Right cardiac atrium (tissue), 5 donors: ENCODE results near the gene SLC41A1. TPM values are rescaled to one million over a fixed set of nuclear protein-coding genes. Genes with fewer than 3 reads are reported as not detected.

Experiments used
- ATAC-seq, 2 donors: fragments of 200-7000 bp; cut with Tn5 transposase; one replicate each; pipeline versions ENCODE4 v1.8.0 to v1.9.1; 2020; ENCODE audit warnings: moderate library complexity in 2 of 2, mild to moderate bottlenecking in 1 of 2
- DNase-seq, 3 donors: peaks; one replicate each; pipeline ENCODE4 v3.0.0-alpha.2; 2020
- H3K27ac ChIP-seq: one replicate; pipeline ENCODE4 v1.5.1; 2013; ENCODE audit warnings: mild to moderate bottlenecking, low read length, control low read depth, moderate library complexity
- H3K27me3 ChIP-seq: one replicate; pipeline ENCODE4 v1.6.1; 2013; ENCODE audit not compliant: control insufficient read depth, insufficient read depth
- H3K4me1 ChIP-seq: one replicate; pipeline ENCODE4 v1.6.1; 2013; ENCODE audit warnings: low read length; ENCODE audit not compliant: control insufficient read depth, insufficient read depth
- H3K4me3 ChIP-seq: one replicate; pipeline ENCODE4 v1.5.1; 2013; ENCODE audit warnings: low read length, control low read depth
- H3K9me3 ChIP-seq: one replicate; pipeline ENCODE4 v1.6.1; 2013; ENCODE audit warnings: low read length; ENCODE audit not compliant: control insufficient read depth
- WGBS: extraction: QIAGEN DNeasy Blood & Tissue Kit; methylation state at CpG from one replicate; pipeline ENCODE4 v1.1.7; 2013; 5-methylcytosine and 5-hydroxymethylcytosine counted together
- intact Hi-C, 4 donors: fragments of 100-400 bp; cut with DNase I; formaldehyde crosslinking; loops; one replicate each; pipeline versions ENCODE4 v1.11.0 to v1.14.0; 2022 to 2023
- polyA plus RNA-seq: library from polyadenylated mRNA; stranded (reverse); fragments of 200-250 nt; gene quantifications from one replicate; pipeline ENCODE4 v1.2.3, GENCODE V29; 2013
- total RNA-seq, 4 donors: library from RNA; stranded (reverse); fragmentation: NEBNext Ultra II Directional; extraction: Animal tissue kit (Norgen Biotek cat#: 25700); gene quantifications; one replicate each; pipeline ENCODE4 v1.2.1, GENCODE V29; 2021
- donor health status: healthy with polysubstance abuse.
- donor health status: DM: no; HTN: yes; CAD: no.
- donor health status: DM: no; HTN: no; CAD: no.
- donor health status: DM: no; HTN: yes; CAD: no; lungs with severe emphysema.
- donor health status: DM: yes; HTN: yes; CAD: no.

The SLC41A1 gene
- total and polyA plus RNA-seq, 5 donors = 187 to 420 (median 322) TPM

DNA sequence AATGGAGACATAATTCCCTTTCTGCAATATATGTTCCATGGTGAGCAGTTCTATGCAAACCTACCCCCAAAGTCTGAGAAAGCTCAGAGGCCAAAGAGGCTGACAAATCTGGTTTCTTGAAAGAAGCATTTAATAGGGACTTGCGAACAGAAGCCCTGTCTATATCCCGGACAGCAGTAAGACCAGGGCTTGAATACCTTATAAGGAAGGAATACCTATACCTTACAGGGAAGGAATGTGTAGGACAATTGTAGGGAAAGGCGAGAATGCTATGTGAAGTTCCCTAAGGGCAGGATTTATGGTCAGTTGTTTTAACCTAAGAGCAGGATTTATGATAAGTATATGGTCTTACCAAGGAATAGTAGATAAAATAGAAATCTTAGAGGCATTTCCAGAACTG is 5.0 kb upstream of the SLC41A1 start:
- H3K27me3 ChIP-seq = no peaks in the 10 kb centered on the region
- H3K4me1 ChIP-seq = peaks cover 2% of the 10 kb centered on the region
- H3K9me3 ChIP-seq = no peaks in the 10 kb centered on the region
- WGBS = 96% methylated on average over 3 of the region's 3 CpGs
- intact Hi-C loops = loop anchor here in 1 of 4 donors (10.0 kb wide), 1 partner anchor 97 kb away; no protein-coding TSS in a partner anchor
- ATAC-seq (no peak), DNase-seq (no peak)
- H3K27ac ChIP-seq = no peak overlapping the region
- H3K4me3 ChIP-seq = no peak overlapping the region

DNA sequence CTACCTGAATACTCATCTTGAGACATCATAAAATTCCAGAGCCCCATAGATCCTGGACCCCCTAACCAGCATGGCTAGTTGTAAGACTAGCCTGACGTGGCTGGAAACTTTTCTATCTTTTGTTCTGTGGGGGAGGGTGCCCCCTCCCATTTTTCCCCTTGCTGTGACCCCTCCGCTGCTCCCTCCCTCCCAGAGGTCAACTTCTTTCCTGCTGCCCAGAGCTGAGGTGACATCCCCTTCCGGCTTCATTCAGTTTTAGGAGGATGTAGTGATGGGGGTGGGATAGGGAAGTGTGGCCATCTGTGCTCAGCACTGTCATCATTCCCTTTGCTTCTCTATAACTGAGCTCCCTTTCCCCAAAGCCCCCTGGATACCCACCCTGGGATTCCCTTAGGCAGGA is 4.4 kb upstream of the SLC41A1 start:
- 69% methylated on average over 3 of the region's 3 CpGs for WGBS
- ATAC-seq = no peak
- Histone ChIP-seq H3K4me3 (no peak overlapping the region), H3K9me3 (no peaks in the 10 kb centered on the region), H3K27me3 (no peaks in the 10 kb centered on the region), H3K27ac (no peak overlapping the region), H3K4me1 (peaks cover 2% of the 10 kb centered on the region)
- intact Hi-C loops = loop anchor here in 1 of 4 donors (10.0 kb wide), 1 partner anchor 97 kb away; no protein-coding TSS in a partner anchor
- no peak for DNase-seq

DNA sequence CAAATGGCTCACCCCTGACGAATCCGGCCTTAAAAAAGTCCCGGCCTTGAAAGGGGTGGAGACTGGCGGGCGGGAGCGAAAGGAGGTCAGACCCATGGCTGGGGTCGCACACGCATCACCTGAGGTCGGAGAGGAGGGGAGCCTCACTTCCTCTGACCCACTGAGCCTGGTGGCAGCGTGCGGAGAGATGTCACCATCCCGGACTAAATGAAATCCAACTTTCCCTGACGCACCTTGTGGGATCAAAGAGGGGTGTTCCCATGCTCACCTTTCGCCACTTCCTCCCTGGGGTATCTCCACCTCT is 709 bp upstream of the SLC41A1 start:
- H3K4me3 ChIP-seq = peak overlapping the region; percentile 79
- DNase-seq = no peak
- intact Hi-C loops = loop anchor here in 3 of 4 donors (5.0 to 10.0 kb wide), 3 partner anchors 99 to 104 kb away; no protein-coding TSS in a partner anchor
- H3K9me3 ChIP-seq = no peaks in the 10 kb centered on the region
- WGBS = 5% methylated on average over 14 of the region's 14 CpGs
- peaks cover 4% of the 10 kb centered on the region for H3K4me1 ChIP-seq
- no peaks in the 10 kb centered on the region for H3K27me3 ChIP-seq
- ATAC-seq = no peak
- peak overlapping the region; percentile 63 for H3K27ac ChIP-seq

DNA sequence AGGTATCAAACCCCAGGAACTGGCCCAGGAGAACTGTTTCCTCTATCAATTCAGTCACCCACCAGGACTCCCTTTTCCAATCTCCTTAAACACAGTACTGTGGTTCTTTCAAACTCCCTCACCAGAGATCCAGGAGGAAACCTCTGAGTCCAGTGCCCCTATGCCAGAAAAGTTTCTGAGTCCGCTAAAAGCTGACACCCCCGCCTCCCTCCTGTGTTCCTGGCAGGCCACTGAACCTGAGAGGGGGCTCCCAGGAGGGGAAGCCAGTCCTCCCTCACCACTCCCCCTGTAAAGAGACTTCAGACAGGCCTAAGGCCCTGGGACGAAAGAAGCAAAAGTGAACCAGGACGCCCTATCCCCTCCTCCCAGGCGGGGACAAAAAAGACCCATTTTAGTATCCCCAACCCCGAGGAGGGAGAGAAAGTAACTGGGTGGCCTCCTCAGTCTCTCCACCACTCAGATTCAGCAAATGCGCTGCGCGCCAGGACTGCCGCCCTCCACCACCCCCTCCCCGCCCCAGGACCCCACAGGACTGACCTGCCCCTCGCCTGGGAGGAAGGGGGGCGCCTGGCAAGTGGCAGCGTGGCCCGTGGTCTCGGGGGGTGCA is 624 bp downstream of the SLC41A1 start:
- no peaks in the 10 kb centered on the region for H3K27me3 ChIP-seq
- WGBS = under 1% methylated on average over 16 of the region's 16 CpGs
- DNase-seq = peak in 1 of 3 donors; percentile 35
- H3K9me3 ChIP-seq = no peaks in the 10 kb centered on the region
- peaks cover 8% of the 10 kb centered on the region for H3K4me1 ChIP-seq
- peak; percentile 9 to 24 for ATAC-seq
- peak overlapping the region; percentile 79 for H3K4me3 ChIP-seq
- H3K27ac ChIP-seq = peak overlapping the region; percentile 63
- intact Hi-C loops = loop anchor here in 3 of 4 donors (5.0 to 10.0 kb wide), 3 partner anchors 100 to 105 kb away; no protein-coding TSS in a partner anchor

DNA sequence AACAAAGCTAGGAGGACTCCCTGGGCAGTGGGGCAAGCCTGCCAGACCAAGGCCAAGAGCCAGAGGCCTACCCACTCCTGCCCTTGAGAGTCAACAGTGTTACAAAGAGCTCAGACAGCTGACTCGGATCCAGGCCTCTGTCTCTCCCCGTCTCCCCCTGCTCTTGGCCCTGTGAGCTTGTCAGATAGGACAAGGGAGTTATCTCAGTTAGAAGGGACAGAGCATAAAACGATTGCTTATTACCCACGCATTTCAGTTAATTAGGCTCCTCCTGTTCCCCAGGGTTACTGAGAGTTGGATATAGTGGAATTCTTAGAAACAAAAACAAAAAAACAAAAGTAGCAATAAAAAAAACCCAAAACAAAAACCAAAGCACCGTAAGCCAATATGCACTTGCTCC is 1.3 kb downstream of the SLC41A1 start:
- Histone ChIP-seq H3K4me3 (peak overlapping the region; percentile 79), H3K9me3 (no peaks in the 10 kb centered on the region), H3K4me1 (peaks cover 9% of the 10 kb centered on the region), H3K27ac (peak overlapping the region; percentile 63), H3K27me3 (no peaks in the 10 kb centered on the region)
- intact Hi-C loops = loop anchor here in 3 of 4 donors (5.0 to 10.0 kb wide), 3 partner anchors 101 to 106 kb away; no protein-coding TSS in a partner anchor
- ATAC-seq = peak; percentile 37 to 48
- peak; percentile 64 to 79 (median 75) for DNase-seq
- 21% methylated on average over 5 of the region's 5 CpGs for WGBS

DNA sequence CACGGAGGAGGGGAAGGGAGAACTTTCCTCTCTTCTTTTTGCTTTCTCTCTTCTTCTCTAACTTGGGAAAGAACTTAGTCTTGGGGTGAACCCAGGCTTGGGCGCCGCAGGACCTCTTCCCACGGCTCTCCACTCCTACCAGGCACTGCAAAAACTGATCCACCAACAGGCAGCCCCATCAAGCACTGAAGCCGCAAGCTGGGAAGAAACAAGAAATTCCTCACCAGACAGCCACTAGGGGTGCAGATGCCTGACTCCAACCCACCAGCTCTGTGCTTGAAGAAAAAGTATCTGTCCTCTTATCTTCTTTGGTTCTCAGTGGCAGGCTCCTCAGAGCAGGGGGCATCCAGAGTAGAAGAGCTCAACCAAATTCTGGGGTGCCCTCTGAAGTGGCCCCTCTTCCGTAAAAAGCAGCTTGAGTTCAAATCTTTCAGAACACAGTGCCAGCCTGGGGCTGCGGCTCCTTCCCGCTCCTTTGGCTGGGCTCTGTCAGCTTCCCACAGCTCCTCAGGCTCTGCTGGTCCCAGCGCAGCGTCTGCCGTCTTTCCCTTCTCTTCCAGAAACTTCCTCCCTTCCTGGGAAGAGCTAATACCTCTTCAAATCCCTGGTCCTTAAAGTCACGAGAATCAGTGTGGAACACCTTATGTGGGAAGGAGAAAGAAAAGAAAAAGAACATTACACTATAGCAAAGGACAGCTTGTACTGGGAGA is 2.4 kb downstream of the SLC41A1 start:
- Histone ChIP-seq H3K9me3 (no peaks in the 10 kb centered on the region), H3K4me3 (peak overlapping the region; percentile 79), H3K4me1 (peaks cover 16% of the 10 kb centered on the region), H3K27me3 (no peaks in the 10 kb centered on the region), H3K27ac (peak overlapping the region; percentile 44)
- intact Hi-C loops = loop anchor here in 3 of 4 donors (5.0 to 10.0 kb wide), 3 partner anchors 102 to 107 kb away; no protein-coding TSS in a partner anchor
- ATAC-seq (no peak), DNase-seq (no peak)
- WGBS = 48% methylated on average over 12 of the region's 12 CpGs

DNA sequence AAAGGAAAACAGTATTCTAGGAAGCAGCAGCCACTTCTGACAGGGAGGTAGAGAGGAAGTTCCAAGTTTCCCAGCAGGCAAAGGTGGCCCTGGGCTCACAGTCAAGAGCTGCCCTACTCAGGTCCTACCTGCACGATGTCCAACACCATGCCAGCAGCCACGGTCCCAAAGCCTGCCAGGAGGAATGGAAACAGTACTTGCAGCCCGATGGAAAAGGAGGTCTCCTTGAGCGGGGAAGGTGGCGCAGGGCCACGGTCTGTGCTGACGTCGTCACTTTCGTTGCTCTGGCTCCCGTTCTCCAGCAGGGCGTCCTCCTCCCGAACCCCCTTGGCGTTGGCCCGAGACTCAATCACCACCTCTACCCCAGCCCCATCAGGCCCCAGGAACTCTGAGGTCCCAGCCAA is 3.1 kb downstream of the SLC41A1 start:
- Histone ChIP-seq H3K9me3 (no peaks in the 10 kb centered on the region), H3K27me3 (no peaks in the 10 kb centered on the region), H3K4me3 (peak overlapping the region; percentile 79), H3K4me1 (peaks cover 17% of the 10 kb centered on the region), H3K27ac (peak overlapping the region; percentile 44)
- intact Hi-C loops = loop anchor here in 3 of 4 donors (5.0 to 10.0 kb wide), 3 partner anchors 102 to 107 kb away; no protein-coding TSS in a partner anchor
- ATAC-seq (peak in 1 of 2 donors; percentile 5), DNase-seq (peak; percentile 66 to 75 (median 75))
- 62% methylated on average over 14 of the region's 14 CpGs for WGBS

DNA sequence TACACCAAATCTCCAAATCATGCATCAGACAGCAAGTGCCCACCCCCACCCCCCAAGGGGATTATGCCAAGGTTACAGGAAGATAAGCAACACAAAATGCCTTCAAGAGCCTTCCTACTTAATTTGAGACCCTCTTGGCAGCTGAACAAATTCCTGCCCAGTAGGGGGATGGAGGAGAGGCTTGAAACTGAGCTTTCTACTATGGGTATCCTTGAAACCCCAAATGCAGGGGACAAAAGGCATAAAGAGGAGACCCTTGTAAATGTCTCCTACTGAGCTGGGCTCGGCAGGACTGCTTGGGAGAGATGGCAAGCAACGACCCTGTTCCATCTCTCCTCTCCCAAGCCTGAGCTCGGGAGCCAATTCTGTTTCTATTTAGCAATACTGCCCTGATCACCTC is 3.5 kb downstream of the SLC41A1 start:
- intact Hi-C loops = no loop called here

DNA sequence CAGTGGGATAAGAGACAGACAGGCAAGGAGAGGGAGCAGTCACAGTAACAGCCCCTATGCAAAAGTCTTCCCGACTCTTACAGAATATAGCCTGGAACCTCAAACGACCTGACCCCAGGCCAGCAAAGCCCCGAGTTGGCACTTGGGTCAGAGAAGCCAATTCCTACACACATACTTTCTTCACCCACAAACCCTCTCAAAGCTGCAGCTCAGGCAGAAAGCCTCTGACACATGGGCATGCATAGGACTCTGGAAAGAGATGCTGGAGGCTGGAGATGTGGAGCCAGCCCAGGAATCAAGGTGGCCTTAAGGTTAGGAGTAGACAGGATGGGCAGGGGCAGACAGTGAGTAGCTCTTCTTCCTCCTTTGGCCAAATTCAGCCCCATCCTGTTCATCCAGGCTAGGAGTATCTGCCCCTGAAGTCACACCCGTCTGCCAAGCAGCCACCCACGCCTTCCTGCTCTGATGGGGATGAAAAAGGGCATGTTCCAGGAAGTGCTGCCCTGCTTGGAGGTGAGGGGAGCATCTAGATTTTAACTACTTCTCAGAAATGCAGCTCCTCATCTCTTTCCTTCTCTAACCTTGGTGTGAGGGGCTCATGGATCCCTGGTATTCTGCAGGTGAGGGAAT is 7.8 kb downstream of the SLC41A1 start:
- Histone ChIP-seq H3K9me3 (no peaks in the 10 kb centered on the region), H3K27me3 (no peaks in the 10 kb centered on the region), H3K4me3 (peak overlapping the region; percentile 7), H3K27ac (no peak overlapping the region), H3K4me1 (peaks cover 23% of the 10 kb centered on the region)
- ATAC-seq (no peak), DNase-seq (no peak)
- WGBS = 55% methylated on average over 5 of the region's 5 CpGs
- intact Hi-C loops = no loop called here

More for the DNA sequence above, 3.5 kb downstream of the SLC41A1 start:
- no peak for DNase-seq
- Histone ChIP-seq H3K4me1 (peaks cover 17% of the 10 kb centered on the region), H3K27ac (peak overlapping the region; percentile 44), H3K4me3 (peak overlapping the region; percentile 79), H3K9me3 (no peaks in the 10 kb centered on the region), H3K27me3 (no peaks in the 10 kb centered on the region)
- ATAC-seq = no peak
- WGBS = 41% methylated on average over 3 of the region's 3 CpGs

DNA sequence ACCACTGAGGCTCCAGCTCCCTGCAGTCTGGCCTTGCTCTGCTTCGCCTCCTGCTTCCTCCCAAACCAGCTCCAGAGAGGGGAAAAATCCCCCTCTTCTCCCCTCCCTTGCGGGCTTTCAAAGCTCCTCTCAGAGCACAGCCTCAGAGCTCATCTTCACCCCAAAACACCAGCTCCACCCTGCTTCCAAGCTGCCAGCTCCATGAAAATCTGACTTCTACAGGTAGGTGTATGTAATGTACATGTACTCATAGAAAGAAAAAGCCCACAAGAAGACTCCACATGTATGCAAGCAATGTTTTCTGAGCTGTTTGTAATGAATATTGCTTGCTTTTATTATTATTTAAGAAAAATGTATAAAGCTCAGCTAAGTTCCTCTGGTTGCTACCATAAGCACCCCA is 8.4 kb downstream of the SLC41A1 start:
- Histone ChIP-seq H3K9me3 (no peaks in the 10 kb centered on the region), H3K4me3 (peak overlapping the region; percentile 7), H3K27me3 (no peaks in the 10 kb centered on the region), H3K27ac (no peak overlapping the region), H3K4me1 (peaks cover 23% of the 10 kb centered on the region)
- intact Hi-C loops = no loop called here
- ATAC-seq (no peak), DNase-seq (no peak)
- WGBS = 72% methylated on average over 2 of the region's 2 CpGs

DNA sequence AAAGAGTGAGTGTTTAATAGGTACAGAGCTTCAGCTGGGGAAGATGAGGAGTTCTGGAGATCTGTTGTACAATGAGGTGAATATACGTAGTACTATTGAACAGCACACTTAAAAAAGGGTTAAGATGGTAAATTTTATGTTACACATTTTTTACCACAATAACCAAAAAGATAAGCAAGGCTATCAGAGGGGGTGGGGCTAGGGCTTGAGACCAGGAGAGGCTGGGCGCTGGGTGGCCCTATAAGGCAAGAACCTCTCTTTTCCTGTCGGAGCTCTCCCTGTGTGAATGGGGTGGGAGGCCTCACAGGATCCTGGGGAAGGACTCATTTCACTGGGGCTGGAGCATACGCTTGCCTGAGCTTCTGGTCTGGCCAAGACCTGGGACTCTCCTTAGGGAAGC is 9.0 kb downstream of the SLC41A1 start:
- ATAC-seq (no peak), DNase-seq (no peak)
- Histone ChIP-seq H3K4me3 (no peak overlapping the region), H3K9me3 (no peaks in the 10 kb centered on the region), H3K27ac (peak overlapping the region; percentile 28), H3K4me1 (peaks cover 23% of the 10 kb centered on the region), H3K27me3 (no peaks in the 10 kb centered on the region)
- 57% methylated on average over 4 of the region's 4 CpGs for WGBS
- intact Hi-C loops = no loop called here
